Right lobe of liver (tissue), 4 donors: ENCODE data around the gene EDARADD.

ENCODE experiments used
- POLR2A ChIP-seq: fragments of 450-650 bp; IDR thresholded peaks from one replicate; pipeline ENCODE4 v1.6.1; 2017; ENCODE audit warnings: antibody characterized with exemption, mild to moderate bottlenecking
- TF ChIP-seq, protein P1 (sequence below), 4 donors: fragments of 200-600 bp in 3 of 4; fragments of 450-650 bp in 1 of 4; IDR thresholded peaks; one replicate each; pipeline versions ENCODE4 v1.5.1 to v1.8.0; 2016 to 2022; ENCODE audit warnings: antibody characterized with exemption in 4 of 4, mild to moderate bottlenecking in 2 of 4
- donor health status: DM: no; HTN: no; CAD: no.
- donor health status: DM: no; HTN: no; CAD: no.
- donor health status: DM: no; HTN: yes; CAD: no.

DNA sequence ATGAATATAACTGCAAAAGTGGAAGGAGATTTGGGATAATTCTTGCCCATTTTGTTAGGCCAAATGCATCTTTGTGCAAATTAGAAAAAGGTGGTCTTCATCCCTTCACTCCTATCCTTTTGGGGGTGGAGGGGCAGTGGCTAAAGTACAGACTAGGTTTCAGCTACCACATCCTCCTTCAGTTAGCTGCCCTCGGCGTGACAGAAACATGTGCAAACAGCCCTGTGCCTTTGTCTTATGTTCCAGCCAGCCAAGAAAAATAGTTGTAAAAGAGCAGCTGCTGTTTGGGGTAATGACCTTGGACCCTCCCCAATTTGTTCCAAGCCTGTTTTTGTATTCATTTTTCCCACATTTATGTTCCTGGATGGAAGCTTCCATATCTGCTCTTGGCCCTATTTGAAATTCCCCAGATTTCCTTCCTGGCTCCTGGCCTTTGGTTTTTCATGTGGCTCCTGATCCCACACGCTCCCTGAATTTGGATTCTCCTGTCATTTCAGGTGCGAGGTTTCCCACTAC, 121.4 kb downstream of the EDARADD start:
- TF ChIP-seq, protein P1, sequence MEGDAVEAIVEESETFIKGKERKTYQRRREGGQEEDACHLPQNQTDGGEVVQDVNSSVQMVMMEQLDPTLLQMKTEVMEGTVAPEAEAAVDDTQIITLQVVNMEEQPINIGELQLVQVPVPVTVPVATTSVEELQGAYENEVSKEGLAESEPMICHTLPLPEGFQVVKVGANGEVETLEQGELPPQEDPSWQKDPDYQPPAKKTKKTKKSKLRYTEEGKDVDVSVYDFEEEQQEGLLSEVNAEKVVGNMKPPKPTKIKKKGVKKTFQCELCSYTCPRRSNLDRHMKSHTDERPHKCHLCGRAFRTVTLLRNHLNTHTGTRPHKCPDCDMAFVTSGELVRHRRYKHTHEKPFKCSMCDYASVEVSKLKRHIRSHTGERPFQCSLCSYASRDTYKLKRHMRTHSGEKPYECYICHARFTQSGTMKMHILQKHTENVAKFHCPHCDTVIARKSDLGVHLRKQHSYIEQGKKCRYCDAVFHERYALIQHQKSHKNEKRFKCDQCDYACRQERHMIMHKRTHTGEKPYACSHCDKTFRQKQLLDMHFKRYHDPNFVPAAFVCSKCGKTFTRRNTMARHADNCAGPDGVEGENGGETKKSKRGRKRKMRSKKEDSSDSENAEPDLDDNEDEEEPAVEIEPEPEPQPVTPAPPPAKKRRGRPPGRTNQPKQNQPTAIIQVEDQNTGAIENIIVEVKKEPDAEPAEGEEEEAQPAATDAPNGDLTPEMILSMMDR (IDR thresholded peaks at IDR 0.05): no peak
- no peak for TF ChIP-seq POLR2A
